Activated CD8-positive, alpha-beta T cell treated with anti-CD3 and anti-CD28 coated beads for 36 hours (primary cell): ENCODE results near the gene ABR. TPM values are rescaled to one million over a fixed set of nuclear protein-coding genes. Genes with fewer than 3 reads are reported as not detected.

Source experiments
- ATAC-seq: fragments of 200-7000 bp; cut with Tn5 transposase; one replicate; pipeline ENCODE4 v1.10.0; 2021; ENCODE audit warnings: mild to moderate bottlenecking, moderate library complexity
- CTCF ChIA-PET: fragments of 350-600 bp; sonication (Branson Sonifier 250); formaldehyde crosslinking; loops from one replicate; lab custom pipeline; 2021; ENCODE audit warnings: antibody characterized with exemption; lab: Charles Lee
- POLR2A ChIA-PET: fragments of 350-600 bp; sonication (Branson Sonifier 250); formaldehyde crosslinking; loops from one replicate; lab custom pipeline; 2021; ENCODE audit warnings: antibody characterized with exemption; lab: Charles Lee
- DNase-seq: peaks from one replicate; pipeline ENCODE4 v3.0.0-alpha.2; 2020
- H3K27ac Mint-ChIP-seq: one replicate; pipeline ENCODE4 v1.8.0; 2021; ENCODE audit warnings: mild to moderate bottlenecking, mixed read lengths
- H3K27me3 Mint-ChIP-seq: one replicate; pipeline ENCODE4 v1.8.0; 2021; ENCODE audit warnings: mixed read lengths
- H3K36me3 Mint-ChIP-seq: one replicate; pipeline ENCODE4 v1.8.0; 2021; ENCODE audit warnings: low read depth, mixed read lengths
- H3K4me1 Mint-ChIP-seq: one replicate; pipeline ENCODE4 v1.8.0; 2021; ENCODE audit warnings: low read depth, mixed read lengths
- H3K4me3 Mint-ChIP-seq: one replicate; pipeline ENCODE4 v1.8.0; 2021; ENCODE audit warnings: mild to moderate bottlenecking, moderate library complexity, mixed read lengths
- H3K9me3 Mint-ChIP-seq: one replicate; pipeline ENCODE4 v1.8.0; 2021; ENCODE audit warnings: mixed read lengths
- CTCF ChIP-seq: fragments of 200-600 bp; IDR thresholded peaks from one replicate; pipeline ENCODE4 v1.8.0; 2022; ENCODE audit warnings: antibody characterized with exemption, mild to moderate bottlenecking
- intact Hi-C: fragments of 100-400 bp; cut with micrococcal nuclease; formaldehyde crosslinking; loops from one replicate; pipeline ENCODE4 v1.10.0; 2022
- microRNA-seq: library from miRNA; unstranded; fragments of <30 nt; microRNA quantifications from one replicate; pipeline ENCODE4 v1.2.0, GENCODE V29; 2022; ENCODE audit warnings: borderline microRNAs expressed, borderline replicate concordance
- total RNA-seq, 2 experiments: library from RNA; stranded (reverse); gene quantifications; one replicate each; pipeline ENCODE4 v1.2.3, GENCODE V29; 2021

ABR gene
- total RNA-seq, 2 experiments from 2014 or later, result 44.4 to 46.6 TPM

- Mint-ChIP-seq H3K27me3 (peaks cover 8% of the 10 kb centered on the region), H3K27ac (no peak overlapping the region), H3K9me3 (no peaks in the 10 kb centered on the region), H3K4me3 (no peak overlapping the region), H3K4me1 (no peaks in the 10 kb centered on the region), H3K36me3 (no peaks in the 10 kb centered on the region)
- CTCF ChIA-PET, result no interaction called here
- no peak for DNase-seq
- POLR2A ChIA-PET, result no interaction called here
- no peak for TF ChIP-seq CTCF
- intact Hi-C loops, result no loop called here
- no peak for ATAC-seq
Observed at GRCh38 chr17:957856-958421, 221.8 kb downstream of the ABR start.

GRCh38 chr17:956905-957304, 222.9 kb downstream of the ABR start:
- Mint-ChIP-seq H3K4me3 (no peak overlapping the region), H3K36me3 (no peaks in the 10 kb centered on the region), H3K27ac (no peak overlapping the region), H3K27me3 (peaks cover 6% of the 10 kb centered on the region), H3K9me3 (no peaks in the 10 kb centered on the region), H3K4me1 (no peaks in the 10 kb centered on the region)
- TF ChIP-seq CTCF, result no peak
- no peak for DNase-seq
- intact Hi-C loops, result no loop called here
- ATAC-seq, result no peak
- POLR2A ChIA-PET, result no interaction called here
- CTCF ChIA-PET, result no interaction called here

- H3K36me3 Mint-ChIP-seq, result no peaks in the 10 kb centered on the region
- H3K9me3 Mint-ChIP-seq, result no peaks in the 10 kb centered on the region
- H3K27me3 Mint-ChIP-seq, result peaks cover 10% of the 10 kb centered on the region
- ChIA-PET CTCF (no interaction called here), POLR2A (no interaction called here)
- ATAC-seq, result no peak
- no peak overlapping the region for H3K4me3 Mint-ChIP-seq
- DNase-seq, result no peak
- H3K27ac Mint-ChIP-seq, result no peak overlapping the region
- intact Hi-C loops, result no loop called here
- TF ChIP-seq CTCF, result no peak
- H3K4me1 Mint-ChIP-seq, result no peaks in the 10 kb centered on the region
Observed at GRCh38 chr17:954431-955164, 225.2 kb downstream of the ABR start.

- intact Hi-C loops, result no loop called here
- Mint-ChIP-seq H3K4me3 (no peak overlapping the region), H3K27ac (no peak overlapping the region), H3K4me1 (no peaks in the 10 kb centered on the region), H3K27me3 (peaks cover 10% of the 10 kb centered on the region), H3K36me3 (no peaks in the 10 kb centered on the region), H3K9me3 (no peaks in the 10 kb centered on the region)
- TF ChIP-seq CTCF, result no peak
- POLR2A ChIA-PET, result no interaction called here
- ATAC-seq (no peak), DNase-seq (no peak)
- CTCF ChIA-PET, result no interaction called here
Observed at GRCh38 chr17:953767-954166, 226.0 kb downstream of the ABR start.

Small RNA genes lying within 50 kb of the gene (microRNA-seq; reads per million reads assigned to microRNA genes)
- gene MIR3183, result 0.91 reads per million

Other genes with a start within 250 kb of the ABR start
- 1 to 10 TPM; 1.2 to 1.4 TPM for gene NXN, start 200.2 kb downstream of the ABR start, total RNA-seq
- 10 to 100 TPM in 1 of 2 experiments, 1 to 10 TPM in 1; 8.8 to 10.2 TPM for gene TIMM22, start 182.9 kb downstream of the ABR start, total RNA-seq
- gene BHLHA9, start 90.5 kb upstream of the ABR start, total RNA-seq, result not detected
- gene TRARG1, start 99.7 kb upstream of the ABR start, total RNA-seq, result not detected
- gene YWHAE, start 220.2 kb upstream of the ABR start, total RNA-seq, result 100 to 1,000 TPM; 425 to 440 TPM